ENCODE results near the gene MAP10. TPM values are rescaled to one million over a fixed set of nuclear protein-coding genes. Genes with fewer than 3 reads are reported as not detected.

Gene MAP10
- total RNA-seq, 1 donor from 2014 or later = 4.9 TPM

DNA sequence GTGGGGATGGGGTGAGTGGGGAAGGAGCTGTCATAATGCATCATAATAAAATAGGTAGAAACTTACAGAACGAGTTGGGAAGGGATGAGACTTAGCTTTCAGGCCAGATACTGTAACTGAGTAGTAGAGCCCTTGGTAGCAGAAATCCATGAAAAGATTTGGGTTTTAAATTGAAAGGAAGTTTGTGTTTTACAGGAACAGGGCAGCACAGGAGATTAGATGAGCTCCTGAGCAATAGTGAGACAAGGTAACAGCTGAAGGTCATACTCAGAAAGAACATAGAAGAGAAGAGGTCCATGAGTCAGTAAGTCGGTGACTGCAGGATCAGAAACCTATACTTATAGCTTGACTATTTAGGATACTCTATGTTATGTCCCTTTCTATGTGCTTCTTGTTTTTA lies 7.3 kb downstream of the MAP10 start:
- H3K4me3 Mint-ChIP-seq (ENCODE audit: unreplicated experiment) = no peak overlapping the region
- no peaks in the 10 kb centered on the region for H3K27me3 Mint-ChIP-seq (ENCODE audit: unreplicated experiment)
- no peaks in the 10 kb centered on the region for H3K9me3 Mint-ChIP-seq (ENCODE audit: unreplicated experiment)
- DNase-seq (ENCODE audit: low spot score) = no peak
- H3K27ac Mint-ChIP-seq (ENCODE audit: unreplicated experiment) = no peak overlapping the region
- H3K36me3 Mint-ChIP-seq (ENCODE audit: low read depth, unreplicated experiment) = no peaks in the 10 kb centered on the region
- TF ChIP-seq, protein P1, sequence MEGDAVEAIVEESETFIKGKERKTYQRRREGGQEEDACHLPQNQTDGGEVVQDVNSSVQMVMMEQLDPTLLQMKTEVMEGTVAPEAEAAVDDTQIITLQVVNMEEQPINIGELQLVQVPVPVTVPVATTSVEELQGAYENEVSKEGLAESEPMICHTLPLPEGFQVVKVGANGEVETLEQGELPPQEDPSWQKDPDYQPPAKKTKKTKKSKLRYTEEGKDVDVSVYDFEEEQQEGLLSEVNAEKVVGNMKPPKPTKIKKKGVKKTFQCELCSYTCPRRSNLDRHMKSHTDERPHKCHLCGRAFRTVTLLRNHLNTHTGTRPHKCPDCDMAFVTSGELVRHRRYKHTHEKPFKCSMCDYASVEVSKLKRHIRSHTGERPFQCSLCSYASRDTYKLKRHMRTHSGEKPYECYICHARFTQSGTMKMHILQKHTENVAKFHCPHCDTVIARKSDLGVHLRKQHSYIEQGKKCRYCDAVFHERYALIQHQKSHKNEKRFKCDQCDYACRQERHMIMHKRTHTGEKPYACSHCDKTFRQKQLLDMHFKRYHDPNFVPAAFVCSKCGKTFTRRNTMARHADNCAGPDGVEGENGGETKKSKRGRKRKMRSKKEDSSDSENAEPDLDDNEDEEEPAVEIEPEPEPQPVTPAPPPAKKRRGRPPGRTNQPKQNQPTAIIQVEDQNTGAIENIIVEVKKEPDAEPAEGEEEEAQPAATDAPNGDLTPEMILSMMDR (IDR thresholded peaks at IDR 0.05; ENCODE audit: unreplicated experiment) = no peak
- H3K4me1 Mint-ChIP-seq (ENCODE audit: unreplicated experiment) = peaks cover 9% of the 10 kb centered on the region

DNA sequence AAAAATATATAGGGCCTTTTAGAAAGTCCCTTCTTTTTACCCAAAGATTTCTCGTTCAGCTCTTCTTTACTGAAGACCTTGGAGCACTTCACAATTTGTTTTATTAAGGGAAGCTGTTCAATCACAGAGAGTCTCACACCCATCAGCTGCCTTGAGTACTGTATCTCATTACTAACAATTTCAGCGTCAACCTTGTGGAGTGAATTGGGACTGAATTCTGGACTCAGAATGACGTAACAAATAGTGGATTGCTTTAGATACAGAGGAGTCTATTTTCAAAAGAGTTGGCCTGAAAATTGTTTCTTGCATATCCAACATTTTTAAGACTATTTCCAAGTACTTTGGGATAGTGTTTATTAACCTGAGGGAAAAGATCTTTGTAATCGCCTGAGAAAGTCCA lies 7.9 kb downstream of the MAP10 start:
- H3K27me3 Mint-ChIP-seq (ENCODE audit: unreplicated experiment) = no peaks in the 10 kb centered on the region
- no peaks in the 10 kb centered on the region for H3K9me3 Mint-ChIP-seq (ENCODE audit: unreplicated experiment)
- H3K36me3 Mint-ChIP-seq (ENCODE audit: low read depth, unreplicated experiment) = no peaks in the 10 kb centered on the region

DNA sequence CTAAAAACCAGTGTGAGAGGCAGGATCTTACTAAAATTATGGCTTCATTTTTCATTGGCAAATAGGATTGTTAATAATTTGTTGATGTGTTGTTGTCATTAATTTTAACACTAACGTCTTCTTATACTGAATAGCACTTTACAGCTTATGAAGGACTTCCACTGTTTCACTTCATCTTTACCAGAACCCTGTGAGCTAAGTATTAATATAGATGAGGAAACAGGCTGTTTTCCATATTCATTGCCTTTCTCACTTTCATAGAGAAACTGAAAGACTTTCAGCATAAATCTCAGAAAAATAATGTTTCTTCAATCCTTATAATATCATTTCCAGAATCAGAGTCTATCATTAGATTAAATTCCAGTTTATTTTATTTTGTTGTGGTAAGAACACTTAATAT lies 8.5 kb downstream of the MAP10 start:
- TF ChIP-seq, protein P1 (IDR thresholded peaks at IDR 0.05; ENCODE audit: unreplicated experiment) = no peak
- DNase-seq (ENCODE audit: low spot score) = no peak
- no peak overlapping the region for H3K27ac Mint-ChIP-seq (ENCODE audit: unreplicated experiment)
- H3K36me3 Mint-ChIP-seq (ENCODE audit: low read depth, unreplicated experiment) = no peaks in the 10 kb centered on the region
- no peak overlapping the region for H3K4me3 Mint-ChIP-seq (ENCODE audit: unreplicated experiment)
- no peaks in the 10 kb centered on the region for H3K9me3 Mint-ChIP-seq (ENCODE audit: unreplicated experiment)
- no peaks in the 10 kb centered on the region for H3K27me3 Mint-ChIP-seq (ENCODE audit: unreplicated experiment)
- H3K4me1 Mint-ChIP-seq (ENCODE audit: unreplicated experiment) = peaks cover 6% of the 10 kb centered on the region

More for the DNA sequence above, 7.9 kb downstream of the MAP10 start:
- no peak for DNase-seq (ENCODE audit: low spot score)
- TF ChIP-seq, protein P1 (IDR thresholded peaks at IDR 0.05; ENCODE audit: unreplicated experiment) = no peak
- Mint-ChIP-seq H3K27ac (ENCODE audit: unreplicated experiment) (no peak overlapping the region), H3K4me3 (ENCODE audit: unreplicated experiment) (no peak overlapping the region), H3K4me1 (ENCODE audit: unreplicated experiment) (peaks cover 6% of the 10 kb centered on the region)

DNA sequence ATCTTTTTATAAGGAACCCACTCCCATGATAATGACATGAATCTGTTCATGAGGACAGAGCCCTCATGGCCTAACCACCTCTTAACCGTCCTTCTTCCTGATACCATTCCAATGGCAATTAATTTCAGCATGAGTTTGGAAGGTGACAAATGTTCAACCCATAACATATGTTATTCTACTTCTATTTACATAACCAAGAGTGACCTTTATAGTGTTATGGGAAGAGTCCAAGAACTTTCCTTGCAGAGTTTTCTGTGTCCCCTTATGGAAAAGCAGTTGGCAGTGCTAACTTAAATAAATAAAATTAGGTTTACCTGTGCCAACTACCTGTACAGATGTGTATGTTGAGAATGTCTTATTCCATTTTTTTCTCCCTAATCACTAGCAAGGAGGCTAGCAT lies 11.1 kb downstream of the MAP10 start:
- Mint-ChIP-seq H3K4me1 (ENCODE audit: unreplicated experiment) (peaks cover 5% of the 10 kb centered on the region), H3K36me3 (ENCODE audit: low read depth, unreplicated experiment) (no peaks in the 10 kb centered on the region), H3K27ac (ENCODE audit: unreplicated experiment) (no peak overlapping the region), H3K9me3 (ENCODE audit: unreplicated experiment) (no peaks in the 10 kb centered on the region), H3K4me3 (ENCODE audit: unreplicated experiment) (no peak overlapping the region), H3K27me3 (ENCODE audit: unreplicated experiment) (no peaks in the 10 kb centered on the region)
- TF ChIP-seq, protein P1 (IDR thresholded peaks at IDR 0.05; ENCODE audit: unreplicated experiment) = no peak
- DNase-seq (ENCODE audit: low spot score) = no peak

DNA sequence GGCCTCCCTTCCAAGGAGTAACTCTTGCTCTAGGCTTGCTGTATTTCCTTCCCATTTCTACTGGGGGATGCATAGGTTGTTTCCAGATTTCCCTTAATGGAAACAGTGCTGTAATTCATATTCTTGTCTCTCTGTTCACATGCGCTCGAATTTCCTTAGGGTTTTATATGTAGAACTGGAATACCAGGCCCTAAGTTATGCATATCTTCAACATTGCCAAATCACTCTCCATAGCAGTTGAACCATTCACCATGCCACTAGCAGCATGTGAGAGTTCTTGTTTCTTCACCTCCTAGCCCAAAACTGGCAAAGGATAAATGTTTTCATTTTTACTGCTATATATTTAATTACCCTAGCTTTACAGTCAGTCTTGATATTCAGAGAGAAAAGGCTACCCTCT lies 12.8 kb downstream of the MAP10 start:
- TF ChIP-seq, protein P1 (IDR thresholded peaks at IDR 0.05; ENCODE audit: unreplicated experiment) = no peak
- Mint-ChIP-seq H3K9me3 (ENCODE audit: unreplicated experiment) (no peaks in the 10 kb centered on the region), H3K4me1 (ENCODE audit: unreplicated experiment) (peaks cover 5% of the 10 kb centered on the region), H3K36me3 (ENCODE audit: low read depth, unreplicated experiment) (no peaks in the 10 kb centered on the region), H3K4me3 (ENCODE audit: unreplicated experiment) (no peak overlapping the region), H3K27me3 (ENCODE audit: unreplicated experiment) (no peaks in the 10 kb centered on the region), H3K27ac (ENCODE audit: unreplicated experiment) (no peak overlapping the region)
- DNase-seq (ENCODE audit: low spot score) = no peak
